ENCODE data around the gene ERBIN. TPM values are rescaled to one million over a fixed set of nuclear protein-coding genes. Genes with fewer than 3 reads are reported as not detected.
"Not testable (repeated sequence)": the region's sequence is repeated elsewhere in the genome, so short reads cannot be mapped to it uniquely, and the experiment has no call there.

ERBIN gene
- 38.9 and 40.6 TPM in 2 replicates for total RNA-seq (2014; rRNA removed)
- percentile 89 among the genes with signal in this experiment for Bru-seq, nascent RNA
- BruChase-seq, experiment 1, labeled RNA remaining after a 6-hour chase, result percentile 78 among the genes with signal in this experiment
- BruChase-seq, experiment 2, labeled RNA remaining after a 2-hour chase, result percentile 86 among the genes with signal in this experiment
- long read RNA-seq, full-length matches to known transcripts, result 21 of 64 reads
- long read RNA-seq, partial matches to known transcripts, result 28 of 64 reads
- long read RNA-seq, other reads (novel, unspliced or antisense), result 15 of 64 reads

GRCh38 chr5:65926276-65926783, at the start of gene ERBIN:
Gene ERBIN (plus strand): TSS chr5:65926575. CDS start chr5:65992719, 66,144 bp downstream.
- ATAC-seq (peak; percentile 38), DNase-seq (peak; percentile 44)
- peak within 1 kb of the TSS; percentile 88 for H3K4me3 ChIP-seq (ENCODE audit: low read length)
- H3K4me1 ChIP-seq (ENCODE audit: insufficient read depth, low read length), result peaks cover 15% of the 10 kb centered on the region
- no peaks in the 10 kb centered on the region for H3K9me3 ChIP-seq (ENCODE audit: low read length)
- peak within 1 kb of the TSS; percentile 87 for H3K27ac ChIP-seq (ENCODE audit: low read length)
- H2AFZ ChIP-seq (ENCODE audit: low read length), result peak within 1 kb of the TSS; percentile 45
- TF ChIP-seq EZH2 (IDR thresholded peaks at IDR 0.05; ENCODE audit: low read length, unreplicated experiment), result no peak
- no peak for TF ChIP-seq CTCF (conservative IDR thresholded peaks at IDR 0.05; ENCODE audit: low read depth, low read length)
- no peak for TF ChIP-seq EZH2phosphoT487 (IDR thresholded peaks at IDR 0.05; ENCODE audit: borderline replicate concordance, low read length)
- H3K79me2 ChIP-seq (ENCODE audit: low read length), result peaks cover 69% of the 10 kb centered on the region
- H3K36me3 ChIP-seq (ENCODE audit: low read depth, low read length), result no peaks in the 10 kb centered on the region
- no peaks in the 10 kb centered on the region for H3K27me3 ChIP-seq (ENCODE audit: low read length)
- CTCF ChIA-PET, result no interaction called here
- H4K20me1 ChIP-seq (ENCODE audit: low read length), result peaks cover 13% of the 10 kb centered on the region
- peak within 1 kb of the TSS; percentile 85 for H3K4me2 ChIP-seq (ENCODE audit: low read length)
- no TSS peak for BruUV-seq (replicated peaks)
- no peaks in the 10 kb centered on the region for H3F3A ChIP-seq (ENCODE audit: low read length, unreplicated experiment)
- intact Hi-C loops (cut with micrococcal nuclease), result loop anchor here (2.0 to 10.0 kb wide), 6 partner anchors 54 to 218 kb away; partner anchors contain the start of genes NLN, SGTB and SREK1
- no peaks in the 10 kb centered on the region for H3K9me2 ChIP-seq (replicated peaks; ENCODE audit: low read length)
- POLR2A ChIA-PET (ENCODE audit: unreplicated experiment), result interaction anchor here (0.6 to 1.0 kb wide), 6 partner anchors 44 to 270 kb away, joined by 3 to 16 read pairs (median 4); no protein-coding TSS in a partner anchor
- peak within 1 kb of the TSS; percentile 84 for H3K9ac ChIP-seq (ENCODE audit: low read length)

GRCh38 chr5:65876970-65877369, 49.4 kb upstream of the ERBIN start:
- H3K79me2 ChIP-seq (ENCODE audit: low read length), result no peaks in the 10 kb centered on the region
- H3K4me1 ChIP-seq (ENCODE audit: insufficient read depth, low read length), result peaks cover 11% of the 10 kb centered on the region
- H3K4me3 ChIP-seq (ENCODE audit: low read length), result no peak overlapping the region
- H3K27ac ChIP-seq (ENCODE audit: low read length), result no peak overlapping the region
- no peaks in the 10 kb centered on the region for H3K9me3 ChIP-seq (ENCODE audit: low read length)
- BruUV-seq (replicated peaks), result no TSS peak
- POLR2A ChIA-PET (ENCODE audit: unreplicated experiment), result no interaction called here
- no peak for TF ChIP-seq EZH2phosphoT487 (IDR thresholded peaks at IDR 0.05; ENCODE audit: borderline replicate concordance, low read length)
- TF ChIP-seq EZH2 (IDR thresholded peaks at IDR 0.05; ENCODE audit: low read length, unreplicated experiment), result no peak
- TF ChIP-seq CTCF (conservative IDR thresholded peaks at IDR 0.05; ENCODE audit: low read depth, low read length), result no peak
- H3K36me3 ChIP-seq (ENCODE audit: low read depth, low read length), result no peaks in the 10 kb centered on the region
- no peak overlapping the region for H3K4me2 ChIP-seq (ENCODE audit: low read length)
- ATAC-seq (no peak), DNase-seq (no peak)
- no peak overlapping the region for H2AFZ ChIP-seq (ENCODE audit: low read length)
- no peaks in the 10 kb centered on the region for H3K9me2 ChIP-seq (replicated peaks; ENCODE audit: low read length)
- CTCF ChIA-PET, result no interaction called here
- no peaks in the 10 kb centered on the region for H3K27me3 ChIP-seq (ENCODE audit: low read length)
- intact Hi-C loops (cut with micrococcal nuclease), result no loop called here
- no peaks in the 10 kb centered on the region for H3F3A ChIP-seq (ENCODE audit: low read length, unreplicated experiment)
- no peaks in the 10 kb centered on the region for H4K20me1 ChIP-seq (ENCODE audit: low read length)
- no peak overlapping the region for H3K9ac ChIP-seq (ENCODE audit: low read length)

- H3K27me3 ChIP-seq (ENCODE audit: low read length); BruUV-seq (replicated peaks); H3K9me2 ChIP-seq (replicated peaks; ENCODE audit: low read length); POLR2A ChIA-PET (ENCODE audit: unreplicated experiment); CTCF ChIA-PET; intact Hi-C loops (cut with micrococcal nuclease); H3K4me1 ChIP-seq (ENCODE audit: insufficient read depth, low read length); H3F3A ChIP-seq (ENCODE audit: low read length, unreplicated experiment); H3K79me2 ChIP-seq (ENCODE audit: low read length); H4K20me1 ChIP-seq (ENCODE audit: low read length); H3K9me3 ChIP-seq (ENCODE audit: low read length); H3K27ac ChIP-seq (ENCODE audit: low read length); H3K4me2 ChIP-seq (ENCODE audit: low read length); H3K4me3 ChIP-seq (ENCODE audit: low read length); H2AFZ ChIP-seq (ENCODE audit: low read length); H3K36me3 ChIP-seq (ENCODE audit: low read depth, low read length); H3K9ac ChIP-seq (ENCODE audit: low read length): not testable (repeated sequence)
- ATAC-seq, result peak; percentile 68; the same call in 1 of the 2 replicates
- peak; percentile 61 for DNase-seq
Measured at GRCh38 chr5:65879668-65880256, 46.6 kb upstream of the ERBIN start.

Data from PC-3 (cell line).